ENCODE data around the gene SHH. TPM values are rescaled to one million over a fixed set of nuclear protein-coding genes. Genes with fewer than 3 reads are reported as not detected.

The SHH gene
- total and polyA plus RNA-seq, 12 donors: not detected

GRCh38 chr7:155781433-155781832 is 30.8 kb downstream of the SHH start:
- WGBS, 2 donors: 94% methylated on average over 20 of the region's 20 CpGs
- no peak for DNase-seq

GRCh38 chr7:155780884-155781283 is 31.4 kb downstream of the SHH start:
- intact Hi-C loops (cut with DNase I): no loop called here
- DNase-seq (no peak), ATAC-seq (no peak)
- H3K27me3 ChIP-seq: no peaks in the 10 kb centered on the region
- no peaks in the 10 kb centered on the region for H3K4me1 ChIP-seq
- H3K4me3 ChIP-seq: no peak overlapping the region
- 97 to 98% methylated on average over 24 of the region's 24 CpGs for WGBS, 2 donors
- TF ChIP-seq CTCF (IDR thresholded peaks at IDR 0.05): no peak
- peaks cover 0 to 86% (median 30%) of the 10 kb centered on the region in 9 donors for H3K36me3 ChIP-seq
- no peak overlapping the region for H3K27ac ChIP-seq
- H3K9me3 ChIP-seq: no peaks in the 10 kb centered on the region

More at GRCh38 chr7:155781433-155781832, 30.8 kb downstream of the SHH start:
- no peaks in the 10 kb centered on the region for H3K4me1 ChIP-seq
- H3K36me3 ChIP-seq: peaks cover 0 to 81% (median 24%) of the 10 kb centered on the region in 9 donors
- H3K27ac ChIP-seq: no peak overlapping the region
- peaks cover 0 to 5% (median 0%) of the 10 kb centered on the region in 7 donors for H3K27me3 ChIP-seq
- TF ChIP-seq CTCF (IDR thresholded peaks at IDR 0.05): no peak
- H3K9me3 ChIP-seq: no peaks in the 10 kb centered on the region
- intact Hi-C loops (cut with DNase I): no loop called here
- no peak for ATAC-seq
- no peak overlapping the region for H3K4me3 ChIP-seq

DNA sequence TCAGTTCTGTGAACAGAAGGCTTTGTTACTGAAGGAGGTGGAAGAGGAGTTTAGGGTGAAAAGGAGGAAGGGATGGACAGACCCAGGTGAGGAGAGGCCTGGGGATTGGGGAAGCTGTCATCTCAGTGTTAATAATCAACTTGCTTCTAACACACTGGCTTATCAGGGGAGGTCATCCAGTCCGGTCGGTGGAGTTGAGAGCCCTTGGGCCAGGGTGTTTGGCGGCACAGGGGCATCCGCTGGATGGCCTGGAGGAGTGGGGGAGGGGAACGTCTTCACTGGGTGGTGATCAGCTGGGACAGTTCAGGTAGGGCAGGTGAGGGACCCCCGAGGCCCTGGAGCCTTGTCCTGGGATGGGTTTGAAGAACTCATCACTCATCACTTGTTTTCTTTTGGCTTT is 33.9 kb downstream of the SHH start:
- Histone ChIP-seq H3K9me3 (no peaks in the 10 kb centered on the region), H3K36me3 (peaks cover 0 to 100% (median 39%) of the 10 kb centered on the region in 9 donors), H3K27me3 (no peaks in the 10 kb centered on the region), H3K4me3 (no peak overlapping the region), H3K27ac (no peak overlapping the region), H3K4me1 (no peaks in the 10 kb centered on the region)
- intact Hi-C loops (cut with DNase I): loop anchor here in 1 of 10 donors (10.0 kb wide), 1 partner anchor 184 kb away; no protein-coding TSS in a partner anchor
- ATAC-seq (no peak), DNase-seq (no peak)
- TF ChIP-seq CTCF (IDR thresholded peaks at IDR 0.05): no peak
- 91 to 92% methylated on average over 6 of the region's 6 CpGs for WGBS, 2 donors

GRCh38 chr7:155776606-155777005 is 35.7 kb downstream of the SHH start:
- H3K4me1 ChIP-seq: no peaks in the 10 kb centered on the region
- H3K36me3 ChIP-seq: peaks cover 0 to 100% (median 32%) of the 10 kb centered on the region in 9 donors
- no peak overlapping the region for H3K27ac ChIP-seq
- no peaks in the 10 kb centered on the region for H3K9me3 ChIP-seq
- TF ChIP-seq CTCF (IDR thresholded peaks at IDR 0.05): no peak
- no peaks in the 10 kb centered on the region for H3K27me3 ChIP-seq
- intact Hi-C loops (cut with DNase I): loop anchor here in 1 of 10 donors (10.0 kb wide), 1 partner anchor 182 kb away; no protein-coding TSS in a partner anchor
- no peak overlapping the region for H3K4me3 ChIP-seq
- WGBS, 2 donors: 62 to 72% methylated on average over 8 of the region's 8 CpGs
- DNase-seq: no peak
- peak in 6 of 8 donors; percentile 23 to 87 (median 44) for ATAC-seq
